Erythroblast (primary cell): ENCODE data around the gene DEPDC7.

Experiments used
- GATA1 ChIP-seq: IDR thresholded peaks from 2 replicates; pipeline ENCODE4 v1.6.1; 2011; ENCODE audit warnings: low read depth, mild to moderate bottlenecking, control low read depth, low read length, moderate library complexity
- POLR2A ChIP-seq: IDR thresholded peaks from 2 replicates; pipeline ENCODE4 v1.6.1; 2011; ENCODE audit warnings: mild to moderate bottlenecking, low read length

GRCh38 chr11:33021501-33021900 is 5.8 kb downstream of the DEPDC7 start:
- TF ChIP-seq POLR2A = no peak
- no peak for TF ChIP-seq GATA1
